Measurements from ENCODE around the gene GNG8. TPM values are rescaled to one million over a fixed set of nuclear protein-coding genes. Genes with fewer than 3 reads are reported as not detected.

GNG8 gene
- total RNA-seq, 4 donors from 2014 or later = not detected

DNA sequence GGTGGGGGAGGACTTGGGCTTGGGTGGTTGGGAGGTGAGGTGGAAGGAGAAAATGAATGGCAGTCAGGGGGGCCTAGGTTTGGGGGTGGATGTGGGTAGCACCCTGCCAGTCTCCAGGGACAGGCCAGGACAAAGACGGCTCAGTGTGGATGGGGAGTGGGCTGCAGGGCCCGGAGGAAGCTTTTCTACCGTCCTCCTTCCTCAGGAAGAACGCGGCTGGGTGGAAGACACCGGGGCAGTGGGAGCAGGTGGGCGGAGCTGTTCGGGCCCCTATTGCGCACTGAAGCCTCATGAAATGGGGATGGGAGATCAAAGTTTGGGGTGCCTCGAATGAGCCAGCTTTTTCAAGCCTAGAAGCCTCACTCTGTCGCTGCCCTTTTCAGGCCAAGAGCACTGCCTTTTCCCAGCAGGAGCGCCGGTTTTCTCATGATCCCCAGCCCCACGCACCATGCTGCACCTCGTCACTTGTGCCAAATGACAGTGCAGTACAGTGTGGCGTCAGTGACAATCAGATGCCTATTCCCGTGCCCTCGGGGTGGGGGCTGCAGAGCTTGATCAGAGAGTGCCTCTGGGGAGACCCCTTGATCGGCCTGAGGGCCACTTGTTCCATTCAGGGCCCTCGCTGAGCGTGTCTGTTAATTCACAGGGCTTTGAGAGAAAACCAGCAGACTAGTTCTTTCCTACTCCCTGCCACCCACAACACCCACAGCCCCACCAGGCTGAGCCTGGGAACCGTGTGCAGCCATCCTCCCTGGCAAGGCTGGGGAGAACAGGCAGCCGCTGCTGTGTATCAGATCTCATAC lies 33.4 kb downstream of the GNG8 start:
- peaks cover 0 to 24% (median 0%) of the 10 kb centered on the region in 3 donors for H3K36me3 ChIP-seq
- no peaks in the 10 kb centered on the region for H3K9me3 ChIP-seq
- peaks cover 0 to 30% (median 5%) of the 10 kb centered on the region in 4 donors for H3K4me1 ChIP-seq
- TF ChIP-seq, protein P1, sequence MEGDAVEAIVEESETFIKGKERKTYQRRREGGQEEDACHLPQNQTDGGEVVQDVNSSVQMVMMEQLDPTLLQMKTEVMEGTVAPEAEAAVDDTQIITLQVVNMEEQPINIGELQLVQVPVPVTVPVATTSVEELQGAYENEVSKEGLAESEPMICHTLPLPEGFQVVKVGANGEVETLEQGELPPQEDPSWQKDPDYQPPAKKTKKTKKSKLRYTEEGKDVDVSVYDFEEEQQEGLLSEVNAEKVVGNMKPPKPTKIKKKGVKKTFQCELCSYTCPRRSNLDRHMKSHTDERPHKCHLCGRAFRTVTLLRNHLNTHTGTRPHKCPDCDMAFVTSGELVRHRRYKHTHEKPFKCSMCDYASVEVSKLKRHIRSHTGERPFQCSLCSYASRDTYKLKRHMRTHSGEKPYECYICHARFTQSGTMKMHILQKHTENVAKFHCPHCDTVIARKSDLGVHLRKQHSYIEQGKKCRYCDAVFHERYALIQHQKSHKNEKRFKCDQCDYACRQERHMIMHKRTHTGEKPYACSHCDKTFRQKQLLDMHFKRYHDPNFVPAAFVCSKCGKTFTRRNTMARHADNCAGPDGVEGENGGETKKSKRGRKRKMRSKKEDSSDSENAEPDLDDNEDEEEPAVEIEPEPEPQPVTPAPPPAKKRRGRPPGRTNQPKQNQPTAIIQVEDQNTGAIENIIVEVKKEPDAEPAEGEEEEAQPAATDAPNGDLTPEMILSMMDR (IDR thresholded peaks at IDR 0.05) = no peak
- no peak for TF ChIP-seq POLR2A (IDR thresholded peaks at IDR 0.05)
- DNase-seq = peak in 2 of 3 donors; percentile 16 to 65
- peak overlapping the region; percentile 89 to 97 (median 94) for H3K27ac ChIP-seq
- no peaks in the 10 kb centered on the region for H3K27me3 ChIP-seq
- H3K4me3 ChIP-seq = peak overlapping the region; percentile 82 to 100 (median 99)

DNA sequence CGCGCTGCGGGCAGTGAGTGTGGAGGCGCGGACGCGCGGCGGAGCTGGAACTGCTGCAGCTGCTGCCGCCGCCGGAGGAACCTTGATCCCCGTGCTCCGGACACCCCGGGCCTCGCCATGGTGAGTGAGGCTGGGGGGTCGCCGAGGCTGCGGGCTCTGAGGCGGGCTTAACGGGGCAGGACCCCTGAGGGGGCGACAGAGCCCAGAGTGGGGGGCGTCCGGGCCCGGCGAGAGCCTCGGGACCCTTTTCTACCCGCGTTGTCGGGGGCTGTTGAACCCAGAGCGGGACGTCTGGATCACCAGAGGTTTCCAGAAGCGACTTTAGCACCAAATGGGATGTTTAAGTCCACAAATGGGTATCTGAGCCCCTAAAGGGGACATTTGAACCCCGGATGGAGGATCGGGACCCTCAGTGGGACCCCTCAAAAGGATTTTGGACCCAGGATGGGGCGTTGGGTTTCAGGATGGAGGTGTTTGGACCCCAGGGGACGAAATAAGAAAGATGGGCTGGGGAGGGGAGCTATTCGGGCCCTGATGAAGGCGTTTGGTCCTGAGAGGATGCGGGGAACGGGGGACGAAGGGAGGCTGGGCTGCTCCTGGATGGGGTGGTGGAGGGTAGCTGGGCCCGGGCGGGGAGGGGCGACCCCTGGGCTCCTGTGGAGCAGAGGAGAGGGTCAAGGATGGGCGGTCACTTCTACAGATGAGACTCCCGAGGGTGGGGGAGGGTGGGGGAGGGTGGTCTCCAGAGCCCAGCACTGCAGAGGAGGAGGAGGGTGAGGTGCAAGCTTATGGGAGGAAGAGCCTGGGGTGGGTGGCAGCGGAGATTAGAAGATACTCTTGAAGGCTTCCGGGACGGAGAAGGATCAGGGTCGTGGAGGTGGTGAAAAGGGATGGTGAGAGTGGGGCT lies 34.4 kb downstream of the GNG8 start, which contains the start of gene CALM3:
CALM3 (plus strand) TSS at position 13 of the 907 bp plus-strand sequence; CDS start at position 118, 105 bp downstream.
- Histone ChIP-seq H3K27ac (peak within 1 kb of the TSS; percentile 89 to 97 (median 94)), H3K4me3 (peak within 1 kb of the TSS; percentile 82 to 100 (median 99)), H3K4me1 (peaks cover 0 to 30% (median 5%) of the 10 kb centered on the region in 4 donors), H3K36me3 (peaks cover 0 to 14% (median 0%) of the 10 kb centered on the region in 3 donors), H3K9me3 (no peaks in the 10 kb centered on the region), H3K27me3 (no peaks in the 10 kb centered on the region)
- peak in 2 of 3 donors; percentile 16 to 59 for DNase-seq
- TF ChIP-seq POLR2A (IDR thresholded peaks at IDR 0.05) = peak; percentile 91 to 96
- TF ChIP-seq, protein P1 (IDR thresholded peaks at IDR 0.05) = no peak

DNA sequence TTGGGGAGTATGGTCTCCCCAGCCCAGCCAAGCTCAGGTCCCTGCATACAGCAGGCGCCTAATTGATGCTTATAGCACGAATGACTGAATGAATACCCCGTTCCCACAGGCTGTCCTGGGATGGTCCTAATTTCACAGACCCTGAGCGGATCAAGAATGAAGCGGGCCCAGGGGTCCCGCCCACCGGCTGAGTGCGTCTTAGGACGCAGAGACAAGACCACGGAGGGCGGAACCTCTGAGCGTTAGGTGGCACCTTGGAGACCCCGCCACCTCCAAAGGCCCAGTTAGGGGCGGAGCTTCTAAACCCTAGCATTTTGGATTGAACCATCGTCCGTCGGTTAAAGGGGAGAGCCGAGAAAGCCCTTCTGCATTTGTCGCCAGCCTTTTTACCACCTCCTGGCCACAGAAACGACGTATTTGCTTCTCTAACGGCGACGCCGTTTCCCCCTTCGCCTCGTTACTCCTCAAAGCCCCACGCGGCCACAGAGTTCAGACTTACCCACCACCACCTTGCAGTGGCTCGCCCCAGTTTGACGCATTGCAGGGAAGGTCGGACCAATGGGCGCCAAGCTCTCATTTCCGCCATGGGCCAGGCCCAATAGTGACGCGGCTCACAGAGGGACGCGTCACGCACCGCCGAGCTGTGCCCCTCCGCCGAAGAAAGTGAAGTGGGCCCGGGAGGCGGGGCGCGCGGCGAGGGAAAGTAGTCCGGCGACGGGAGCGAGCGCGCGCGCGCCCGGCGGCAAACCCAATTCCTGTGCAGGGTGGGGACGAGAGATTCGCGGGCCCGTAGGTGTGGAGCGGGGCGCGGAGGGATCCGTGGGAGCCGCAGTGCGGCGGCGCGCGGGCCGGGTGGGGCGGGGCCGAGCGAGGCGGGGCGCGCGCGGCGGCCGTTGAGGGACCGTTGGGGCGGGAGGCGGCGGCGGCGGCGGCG lies 35.4 kb downstream of the GNG8 start:
- H3K4me1 ChIP-seq = peaks cover 0 to 30% (median 5%) of the 10 kb centered on the region in 4 donors
- TF ChIP-seq, protein P1 (IDR thresholded peaks at IDR 0.05) = no peak
- peak; percentile 55 to 74 for TF ChIP-seq POLR2A (IDR thresholded peaks at IDR 0.05)

DNA sequence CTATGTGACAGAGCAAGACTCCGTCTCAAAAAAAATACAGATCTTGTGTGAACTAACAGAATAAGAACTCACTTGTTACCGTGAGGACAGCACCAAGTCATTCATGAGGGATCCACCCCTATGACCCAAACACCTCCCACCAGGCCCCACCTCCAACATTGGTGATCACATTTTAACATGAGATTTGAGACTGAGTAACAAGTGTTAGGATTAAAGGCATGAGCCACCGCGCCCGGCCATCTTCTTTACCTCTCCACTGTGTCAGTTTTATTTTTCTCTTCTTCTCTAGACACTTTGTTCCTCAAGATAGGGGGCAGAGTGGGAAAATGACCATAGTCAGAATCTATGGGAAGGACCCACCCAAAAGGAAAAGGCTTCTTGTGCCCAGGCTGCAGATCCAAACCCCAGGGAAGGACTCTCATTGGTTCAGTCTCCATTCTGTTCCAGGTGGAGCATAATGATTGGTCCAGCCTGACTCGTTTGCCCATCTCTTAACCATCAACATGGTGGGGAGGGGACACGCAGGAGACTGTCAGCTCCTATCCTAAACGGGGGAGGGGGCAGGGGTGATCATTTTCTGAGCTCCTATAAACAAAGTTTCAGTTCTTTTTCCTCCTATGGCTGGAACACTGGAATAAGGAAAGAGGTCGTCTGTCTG lies 36.2 kb downstream of the GNG8 start:
- no peaks in the 10 kb centered on the region for H3K27me3 ChIP-seq
- H3K27ac ChIP-seq = peak overlapping the region; percentile 89 to 97 (median 94)
- H3K4me1 ChIP-seq = peaks cover 0 to 27% (median 5%) of the 10 kb centered on the region in 4 donors
- H3K4me3 ChIP-seq = peak overlapping the region; percentile 82 to 100 (median 99)
- peak in 1 of 3 donors; percentile 15 for DNase-seq
- TF ChIP-seq POLR2A (IDR thresholded peaks at IDR 0.05) = no peak
- TF ChIP-seq, protein P1 (IDR thresholded peaks at IDR 0.05) = no peak
- no peaks in the 10 kb centered on the region for H3K9me3 ChIP-seq
- H3K36me3 ChIP-seq = no peaks in the 10 kb centered on the region

More for the DNA sequence above, 35.4 kb downstream of the GNG8 start:
- DNase-seq = peak; percentile 95 to 99 (median 99)
- Histone ChIP-seq H3K27me3 (no peaks in the 10 kb centered on the region), H3K36me3 (peaks cover 0 to 4% (median 0%) of the 10 kb centered on the region in 3 donors), H3K4me3 (peak overlapping the region; percentile 82 to 100 (median 99)), H3K9me3 (no peaks in the 10 kb centered on the region), H3K27ac (peak overlapping the region; percentile 89 to 97 (median 94))

Measured in Peyer's patch (tissue), 4 donors.